ENCODE data around the gene PSMB11.

Gene PSMB11

GRCh38 chr14:23015618-23016017 lies 26.4 kb upstream of the PSMB11 start:
- no peak for DNase-seq

- no peak for DNase-seq
These were observed 24.9 kb upstream of the PSMB11 start for GRCh38 chr14:23017091-23017490.

DNA sequence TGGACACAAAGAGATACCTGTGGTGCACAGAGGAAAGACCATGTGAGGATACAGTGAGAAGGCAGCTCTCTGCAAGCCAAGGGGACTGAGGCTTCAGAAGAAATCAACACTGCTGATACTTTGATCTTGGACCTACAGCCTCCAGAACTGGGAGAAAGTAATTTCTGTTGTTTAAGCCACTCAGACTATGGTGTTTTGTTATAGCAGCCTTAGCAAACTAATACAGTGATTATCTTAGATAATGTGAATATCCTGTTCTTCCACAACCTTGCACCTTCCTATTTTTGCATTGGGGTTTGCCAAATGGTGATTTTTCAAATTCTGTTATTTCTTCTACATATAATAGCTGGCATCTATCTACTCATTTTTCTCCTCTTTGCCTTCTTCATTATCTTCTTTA lies 23.9 kb upstream of the PSMB11 start:
- no peak for DNase-seq

DNA sequence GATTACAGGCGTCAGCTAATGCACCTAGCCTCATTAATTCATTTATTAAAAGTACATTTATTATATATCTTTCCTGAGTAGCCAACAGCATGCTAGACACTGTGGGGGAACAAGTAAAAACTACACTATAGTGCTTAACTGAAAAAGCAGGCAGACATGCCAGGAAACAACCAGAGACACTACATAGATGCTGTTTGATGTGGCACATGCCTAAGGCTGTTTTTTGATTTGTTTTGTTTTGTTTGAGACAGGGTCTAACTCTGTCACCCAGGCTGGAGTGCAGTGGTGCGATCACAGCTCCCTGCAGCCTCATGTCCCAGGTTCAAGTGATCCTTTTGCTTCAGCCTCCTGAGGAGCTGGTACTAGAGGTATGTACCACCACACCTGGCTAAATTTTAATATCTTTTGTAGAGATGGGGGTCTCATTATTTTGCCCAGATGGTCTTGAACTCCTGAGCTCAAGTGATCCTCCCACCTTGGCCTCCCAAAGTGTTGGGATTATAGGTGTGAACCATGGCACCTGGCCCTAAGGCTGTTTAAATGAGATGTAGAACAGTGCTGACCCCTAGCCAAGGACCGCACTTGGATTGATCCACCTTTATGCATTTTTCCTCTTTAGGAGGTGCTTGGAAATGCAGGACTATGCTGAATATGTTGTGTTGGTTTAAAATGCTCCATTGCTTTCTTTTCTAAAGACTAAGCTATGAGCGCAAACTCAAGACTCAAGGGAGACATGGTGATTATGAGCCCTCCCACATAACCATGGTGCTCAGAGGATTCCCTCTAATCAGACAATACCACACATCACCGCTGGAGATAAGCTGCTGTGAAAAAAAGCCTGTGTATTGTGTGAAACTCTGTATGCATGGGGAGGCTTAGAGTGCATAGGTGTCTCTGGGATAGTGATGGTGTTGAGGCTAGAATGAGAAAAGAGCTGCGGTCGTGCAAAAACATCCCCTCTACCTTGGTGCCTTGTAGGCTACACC lies 21.6 kb upstream of the PSMB11 start:
- no peak for DNase-seq

DNA sequence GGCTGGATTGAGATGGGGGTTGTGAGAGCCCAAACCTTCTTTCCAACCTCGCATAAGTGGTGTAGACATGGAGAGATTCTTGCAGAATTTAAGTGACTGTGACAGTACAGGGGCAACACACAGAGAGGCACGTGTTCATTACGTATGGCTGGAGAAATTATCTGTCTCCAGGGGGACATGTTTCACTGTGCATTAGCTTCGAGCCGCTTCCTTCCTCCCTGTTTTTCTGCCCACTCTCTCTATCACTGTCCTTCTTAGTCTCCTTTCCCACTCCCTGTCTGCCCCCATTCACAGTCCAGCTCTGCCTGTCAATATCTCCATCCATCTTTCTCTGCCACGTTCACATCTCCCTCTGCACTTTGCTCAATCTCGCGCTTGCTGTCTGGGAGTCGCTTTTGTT lies 20.6 kb upstream of the PSMB11 start:
- no peak for DNase-seq

DNA sequence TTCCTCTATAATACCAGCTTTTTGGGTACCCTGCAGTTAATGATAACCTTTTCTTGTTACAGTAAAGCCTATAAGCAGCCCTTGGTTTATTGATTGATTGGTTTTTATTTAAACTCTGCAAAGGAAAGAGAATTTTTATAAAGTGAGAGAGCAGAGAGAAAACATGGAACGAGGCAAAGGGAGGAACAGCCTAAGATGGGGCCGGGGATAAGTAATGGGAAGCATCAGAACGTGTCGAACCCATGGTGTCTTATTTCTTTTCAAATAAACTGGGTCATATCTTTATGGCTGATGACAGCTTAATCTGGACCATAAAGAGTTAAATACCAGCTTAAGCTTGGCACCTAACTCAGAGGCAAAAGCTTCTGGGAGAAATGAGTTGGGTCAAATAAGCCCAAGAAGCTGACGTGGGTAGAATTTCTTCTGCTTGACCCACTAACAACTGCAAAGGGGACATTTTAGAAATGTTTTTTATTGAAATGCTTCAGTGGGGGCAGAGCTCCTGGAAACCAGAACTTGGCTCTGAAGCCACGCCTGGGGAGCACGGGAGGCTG lies 20.0 kb upstream of the PSMB11 start:
- no peak for DNase-seq

DNA sequence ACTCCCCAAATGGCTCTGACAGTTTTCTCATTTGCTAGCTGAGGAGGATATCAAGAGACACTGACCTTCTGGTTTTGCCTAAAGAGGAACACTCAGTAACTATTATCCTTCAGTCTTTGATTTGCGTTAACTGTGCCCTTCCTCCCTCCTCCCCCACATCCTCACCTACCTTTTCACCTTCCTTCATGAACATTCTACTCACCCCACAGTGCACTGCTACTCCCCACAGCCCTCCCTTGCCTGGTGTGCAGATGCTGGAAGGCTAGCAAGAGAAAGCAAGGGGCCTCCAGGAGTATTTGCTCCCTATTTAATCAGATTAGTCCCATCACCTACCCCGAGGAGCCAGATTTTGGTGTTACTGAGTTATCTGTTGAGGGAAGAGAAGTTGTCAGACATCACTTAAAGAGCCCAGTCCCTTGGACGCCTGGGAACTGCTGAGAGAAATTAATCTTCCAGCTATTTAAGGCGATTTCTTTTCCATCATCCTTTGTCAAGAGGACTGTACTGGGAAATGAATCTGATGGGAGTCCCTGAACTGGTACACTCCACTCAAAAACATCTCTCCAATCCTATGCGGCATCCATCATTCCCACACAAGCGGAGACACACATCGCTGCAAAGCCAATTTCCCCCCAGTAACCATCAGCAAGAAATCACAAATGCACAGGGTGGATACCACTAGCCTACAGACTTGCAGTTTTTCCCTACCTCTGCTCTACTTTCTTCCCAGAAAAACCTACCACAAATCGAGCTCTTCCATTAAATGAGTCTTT lies 18.8 kb upstream of the PSMB11 start:
- DNase-seq = no peak

GRCh38 chr14:23023795-23024152 lies 18.2 kb upstream of the PSMB11 start:
- DNase-seq = no peak

- no peak for DNase-seq
These were observed 17.4 kb upstream of the PSMB11 start for GRCh38 chr14:23024612-23025075.

- no peak for DNase-seq
These were observed 16.7 kb upstream of the PSMB11 start for GRCh38 chr14:23025151-23025814.

GRCh38 chr14:23028799-23029198 lies 13.2 kb upstream of the PSMB11 start:
- peak; percentile 59 for DNase-seq

- DNase-seq = no peak
These were observed 11.1 kb upstream of the PSMB11 start for GRCh38 chr14:23030936-23031335.

DNA sequence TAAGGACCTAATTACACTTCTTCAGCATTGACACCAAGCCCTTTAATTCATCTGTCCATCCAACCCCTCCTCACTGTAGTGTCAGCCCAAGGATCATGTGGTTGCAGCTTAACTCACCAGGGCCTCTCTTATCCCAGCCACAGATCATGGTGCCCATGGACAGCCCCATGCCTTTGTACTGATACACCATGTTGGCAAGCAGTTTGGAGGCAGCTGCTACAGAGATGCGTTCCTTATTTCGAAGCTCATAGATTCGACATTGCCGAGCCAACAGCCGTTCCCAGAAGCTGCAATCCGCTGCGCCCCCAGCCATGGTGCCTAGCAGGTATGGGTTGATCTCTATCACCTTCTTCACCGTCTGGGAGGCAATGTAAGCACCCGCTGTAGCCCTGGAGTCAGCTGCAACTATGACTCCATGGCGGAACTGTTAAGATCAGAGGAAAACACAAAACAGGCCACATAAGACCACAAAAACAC lies 8.7 kb upstream of the PSMB11 start:
- no peak for DNase-seq

DNA sequence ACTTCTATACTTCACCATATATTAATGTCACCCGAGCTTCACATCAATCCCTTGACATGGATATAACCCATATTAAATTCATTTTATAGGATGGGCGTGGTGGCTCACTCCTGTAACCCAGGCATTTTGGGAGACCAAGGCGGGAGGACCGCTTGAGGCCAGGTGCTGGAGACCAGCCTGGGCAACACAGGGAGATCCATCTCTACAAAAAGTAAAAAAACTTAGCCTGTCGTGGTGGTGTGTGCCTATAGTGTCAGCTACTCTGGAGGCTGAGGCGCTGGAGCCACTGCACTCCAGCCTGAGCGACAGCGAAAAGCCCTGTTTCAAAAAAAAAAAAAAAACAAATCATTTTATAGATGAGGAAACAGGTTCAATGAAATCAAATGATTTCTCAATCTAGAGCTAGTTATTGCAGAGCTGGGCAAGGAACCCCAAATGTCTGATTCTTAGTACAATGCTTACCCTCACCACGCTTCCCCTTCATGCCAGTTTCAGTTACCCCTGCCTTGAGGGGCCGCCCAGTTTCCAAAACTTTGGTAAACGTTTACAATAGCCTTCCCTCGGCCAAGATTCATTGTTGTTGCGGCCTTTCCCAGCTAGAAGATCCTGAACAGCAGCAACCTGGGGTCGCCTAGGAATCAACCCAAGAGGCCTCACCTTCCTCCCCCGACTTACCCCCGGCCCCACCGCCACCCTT lies 8.1 kb upstream of the PSMB11 start:
- DNase-seq = no peak

- DNase-seq = no peak
These were observed 7.3 kb upstream of the PSMB11 start, which contains the start of gene PSMB5 for GRCh38 chr14:23034498-23035302. PSMB5 (minus strand) TSS chr14:23034900; CDS start chr14:23034881, 19 bp downstream.

- DNase-seq = no peak
These were observed 6.5 kb upstream of the PSMB11 start for GRCh38 chr14:23035303-23036144.

DNA sequence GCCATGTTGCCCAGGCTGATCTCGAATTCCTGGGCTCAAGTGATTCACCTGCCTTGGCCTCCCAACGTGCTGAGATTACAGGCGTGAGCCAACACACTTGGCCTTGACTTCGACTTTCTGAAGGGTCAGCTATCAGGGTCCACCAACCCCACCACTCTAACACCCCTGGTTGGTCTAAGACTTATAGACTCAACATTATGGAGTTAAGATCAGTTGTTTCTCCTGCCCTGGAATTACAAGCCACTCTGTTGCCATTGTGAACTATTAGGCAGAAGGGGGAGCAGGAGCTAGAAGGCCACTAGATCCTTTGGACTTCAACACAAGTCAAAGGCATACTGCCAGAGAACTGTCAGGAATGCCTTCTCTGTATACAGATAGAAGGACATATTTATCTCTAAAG lies 1.9 kb upstream of the PSMB11 start:
- no peak for DNase-seq

DNA sequence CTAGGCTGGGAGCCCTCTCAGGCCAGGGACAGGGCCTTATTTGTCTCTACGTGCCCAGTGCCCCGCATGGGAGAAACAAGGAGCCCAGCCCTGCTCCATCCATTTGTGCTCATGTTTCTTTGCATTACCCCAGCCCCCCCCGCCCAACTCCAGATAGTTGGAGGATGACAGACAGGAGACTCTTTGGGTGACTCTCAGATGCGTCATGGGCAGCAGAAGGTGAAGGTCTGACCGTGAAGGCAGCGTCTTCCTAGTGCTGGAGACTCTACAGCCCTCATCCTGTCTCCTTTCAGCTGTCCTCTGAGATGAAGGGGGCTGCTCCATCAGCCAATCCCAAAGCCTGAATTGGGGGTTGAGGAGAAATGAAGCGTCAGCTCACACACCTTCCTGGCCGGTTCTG lies 283 bp upstream of the PSMB11 start:
- no peak for DNase-seq

DNA sequence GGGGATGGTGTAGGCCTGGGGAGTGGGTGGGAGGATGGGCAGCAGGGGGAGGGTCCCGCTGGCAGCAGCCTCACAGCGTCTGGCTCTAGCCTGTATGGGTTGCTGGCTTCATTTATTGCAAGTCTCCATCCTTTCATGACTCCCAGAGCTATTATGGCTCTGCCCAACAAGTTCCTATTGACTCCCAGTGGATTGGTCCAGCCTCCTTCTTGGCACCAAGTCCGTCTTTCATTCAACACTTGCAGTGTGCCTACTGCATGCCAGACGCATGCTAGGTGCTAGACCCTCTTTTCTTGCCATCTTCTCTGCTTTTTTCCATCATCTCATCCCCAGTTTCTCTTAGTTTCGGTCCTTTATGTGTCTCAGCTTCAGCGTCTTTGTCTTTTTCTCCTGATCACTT lies 1.1 kb downstream of the PSMB11 start:
- DNase-seq = no peak

- no peak for DNase-seq
These were observed 1.7 kb downstream of the PSMB11 start for GRCh38 chr14:23043754-23044153.

All from MV-4-11 (cell line).